ENCODE data around the gene NOL6.

DNA sequence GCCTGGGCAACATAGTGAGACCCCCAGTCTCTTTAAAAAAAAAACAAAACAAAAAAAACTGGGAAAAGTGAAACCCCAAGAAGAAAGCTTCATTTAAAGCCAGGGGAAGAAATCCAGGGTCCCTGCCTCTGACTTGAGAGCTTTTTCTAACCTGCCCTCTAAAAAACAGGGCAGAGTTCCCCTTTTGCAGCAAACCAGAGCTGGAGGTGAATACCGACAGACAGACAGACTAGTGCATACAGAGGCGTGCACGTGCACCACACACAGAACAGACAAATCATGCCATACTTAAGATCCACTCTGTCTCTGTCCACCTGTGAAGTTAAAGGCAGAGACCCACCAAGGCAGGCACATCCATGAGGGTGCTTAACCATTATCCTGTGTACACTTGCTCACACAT lies 14.6 kb downstream of the NOL6 start:
- no peak for TF ChIP-seq POLR2A (IDR thresholded peaks at IDR 0.05)
- TF ChIP-seq, protein P1, sequence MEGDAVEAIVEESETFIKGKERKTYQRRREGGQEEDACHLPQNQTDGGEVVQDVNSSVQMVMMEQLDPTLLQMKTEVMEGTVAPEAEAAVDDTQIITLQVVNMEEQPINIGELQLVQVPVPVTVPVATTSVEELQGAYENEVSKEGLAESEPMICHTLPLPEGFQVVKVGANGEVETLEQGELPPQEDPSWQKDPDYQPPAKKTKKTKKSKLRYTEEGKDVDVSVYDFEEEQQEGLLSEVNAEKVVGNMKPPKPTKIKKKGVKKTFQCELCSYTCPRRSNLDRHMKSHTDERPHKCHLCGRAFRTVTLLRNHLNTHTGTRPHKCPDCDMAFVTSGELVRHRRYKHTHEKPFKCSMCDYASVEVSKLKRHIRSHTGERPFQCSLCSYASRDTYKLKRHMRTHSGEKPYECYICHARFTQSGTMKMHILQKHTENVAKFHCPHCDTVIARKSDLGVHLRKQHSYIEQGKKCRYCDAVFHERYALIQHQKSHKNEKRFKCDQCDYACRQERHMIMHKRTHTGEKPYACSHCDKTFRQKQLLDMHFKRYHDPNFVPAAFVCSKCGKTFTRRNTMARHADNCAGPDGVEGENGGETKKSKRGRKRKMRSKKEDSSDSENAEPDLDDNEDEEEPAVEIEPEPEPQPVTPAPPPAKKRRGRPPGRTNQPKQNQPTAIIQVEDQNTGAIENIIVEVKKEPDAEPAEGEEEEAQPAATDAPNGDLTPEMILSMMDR (IDR thresholded peaks at IDR 0.05): no peak
